Measurements from ENCODE around the gene FMNL3. TPM values are rescaled to one million over a fixed set of nuclear protein-coding genes. Genes with fewer than 3 reads are reported as not detected.
"Not testable (repeated sequence)": the region's sequence is repeated elsewhere in the genome, so short reads cannot be mapped to it uniquely, and the experiment has no call there.

The FMNL3 gene, protein sequence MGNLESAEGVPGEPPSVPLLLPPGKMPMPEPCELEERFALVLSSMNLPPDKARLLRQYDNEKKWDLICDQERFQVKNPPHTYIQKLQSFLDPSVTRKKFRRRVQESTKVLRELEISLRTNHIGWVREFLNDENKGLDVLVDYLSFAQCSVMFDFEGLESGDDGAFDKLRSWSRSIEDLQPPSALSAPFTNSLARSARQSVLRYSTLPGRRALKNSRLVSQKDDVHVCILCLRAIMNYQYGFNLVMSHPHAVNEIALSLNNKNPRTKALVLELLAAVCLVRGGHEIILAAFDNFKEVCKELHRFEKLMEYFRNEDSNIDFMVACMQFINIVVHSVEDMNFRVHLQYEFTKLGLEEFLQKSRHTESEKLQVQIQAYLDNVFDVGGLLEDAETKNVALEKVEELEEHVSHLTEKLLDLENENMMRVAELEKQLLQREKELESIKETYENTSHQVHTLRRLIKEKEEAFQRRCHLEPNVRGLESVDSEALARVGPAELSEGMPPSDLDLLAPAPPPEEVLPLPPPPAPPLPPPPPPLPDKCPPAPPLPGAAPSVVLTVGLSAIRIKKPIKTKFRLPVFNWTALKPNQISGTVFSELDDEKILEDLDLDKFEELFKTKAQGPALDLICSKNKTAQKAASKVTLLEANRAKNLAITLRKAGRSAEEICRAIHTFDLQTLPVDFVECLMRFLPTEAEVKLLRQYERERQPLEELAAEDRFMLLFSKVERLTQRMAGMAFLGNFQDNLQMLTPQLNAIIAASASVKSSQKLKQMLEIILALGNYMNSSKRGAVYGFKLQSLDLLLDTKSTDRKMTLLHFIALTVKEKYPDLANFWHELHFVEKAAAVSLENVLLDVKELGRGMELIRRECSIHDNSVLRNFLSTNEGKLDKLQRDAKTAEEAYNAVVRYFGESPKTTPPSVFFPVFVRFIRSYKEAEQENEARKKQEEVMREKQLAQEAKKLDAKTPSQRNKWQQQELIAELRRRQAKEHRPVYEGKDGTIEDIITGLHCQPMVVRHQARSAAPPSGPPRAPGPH
- 10 to 100 TPM; 16.6 to 27.9 TPM for total RNA-seq
- long read RNA-seq, donor 1, partial matches to known transcripts = 1 of 6 reads
- long read RNA-seq, donor 1, other reads (novel, unspliced or antisense) = 5 of 6 reads
- long read RNA-seq, donor 2, partial matches to known transcripts = 2 of 5 reads
- long read RNA-seq, donor 2, other reads (novel, unspliced or antisense) = 3 of 5 reads

- intact Hi-C loops (cut with DNase I) = loop anchor here (1.0 to 2.0 kb wide), 2 partner anchors 62 to 63 kb away; no protein-coding TSS in a partner anchor
- DNase-seq (ENCODE audit: low spot score) = peak; percentile 100
These were observed at the start of gene FMNL3 for GRCh38 chr12:49707128-49707811. TSS of gene FMNL3 (minus strand) at chr12:49707405. CDS start at chr12:49707180, 225 bp downstream.

GRCh38 chr12:49750996-49751393, 43.8 kb upstream of the FMNL3 start:
- intact Hi-C loops (cut with DNase I) = no loop called here
- DNase-seq (ENCODE audit: low spot score) = no peak

GRCh38 chr12:49750027-49750995, 43.1 kb upstream of the FMNL3 start:
- intact Hi-C loops (cut with DNase I) = no loop called here
- peak; percentile 42 for DNase-seq (ENCODE audit: low spot score)

DNA sequence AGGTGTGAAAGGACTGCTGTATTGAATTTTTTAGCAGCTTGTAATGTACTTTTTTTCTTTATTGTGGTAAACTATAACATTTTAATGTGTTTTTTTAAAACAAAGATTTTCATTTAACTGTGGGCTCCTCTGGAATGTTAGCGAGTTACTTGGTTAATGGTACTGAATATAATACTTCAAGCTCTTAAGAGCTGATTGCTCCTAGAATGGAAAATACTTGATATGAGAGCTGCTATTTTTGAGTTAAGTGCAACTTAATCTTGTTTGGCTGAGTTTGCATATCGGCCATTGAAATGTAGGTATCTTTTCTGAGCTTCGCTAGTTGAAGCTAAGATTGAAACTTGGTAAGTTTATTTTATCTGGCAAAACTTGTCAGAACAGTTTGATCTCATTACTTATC, 41.6 kb upstream of the FMNL3 start:
- no peak for DNase-seq (ENCODE audit: low spot score)
- intact Hi-C loops (cut with DNase I) = no loop called here

DNA sequence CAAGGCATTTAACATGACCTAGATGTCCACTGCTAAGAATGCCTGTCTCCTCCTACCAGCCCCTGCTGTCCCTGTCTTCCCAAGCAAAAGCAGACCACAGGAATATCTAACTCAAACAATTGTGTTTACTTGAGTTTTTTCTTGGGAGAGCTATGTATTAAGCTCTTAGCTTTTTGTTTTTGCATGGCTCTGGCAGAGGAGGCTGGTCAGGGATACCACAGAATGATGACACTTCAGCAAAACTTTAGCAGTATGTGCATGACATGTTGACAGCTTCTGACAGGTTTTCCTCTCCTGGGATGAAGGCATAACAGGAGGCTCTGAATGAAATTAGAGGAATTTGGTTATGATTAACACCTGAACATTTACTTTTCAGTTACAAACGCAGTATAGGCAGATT, 41.1 kb upstream of the FMNL3 start:
- intact Hi-C loops (cut with DNase I) = no loop called here
- no peak for DNase-seq (ENCODE audit: low spot score)

GRCh38 chr12:49744363-49744885, 37.2 kb upstream of the FMNL3 start:
- intact Hi-C loops (cut with DNase I) = no loop called here
- DNase-seq (ENCODE audit: low spot score) = no peak

GRCh38 chr12:49741882-49742620, 34.8 kb upstream of the FMNL3 start:
- intact Hi-C loops (cut with DNase I) = no loop called here
- peak; percentile 97 for DNase-seq (ENCODE audit: low spot score)

DNA sequence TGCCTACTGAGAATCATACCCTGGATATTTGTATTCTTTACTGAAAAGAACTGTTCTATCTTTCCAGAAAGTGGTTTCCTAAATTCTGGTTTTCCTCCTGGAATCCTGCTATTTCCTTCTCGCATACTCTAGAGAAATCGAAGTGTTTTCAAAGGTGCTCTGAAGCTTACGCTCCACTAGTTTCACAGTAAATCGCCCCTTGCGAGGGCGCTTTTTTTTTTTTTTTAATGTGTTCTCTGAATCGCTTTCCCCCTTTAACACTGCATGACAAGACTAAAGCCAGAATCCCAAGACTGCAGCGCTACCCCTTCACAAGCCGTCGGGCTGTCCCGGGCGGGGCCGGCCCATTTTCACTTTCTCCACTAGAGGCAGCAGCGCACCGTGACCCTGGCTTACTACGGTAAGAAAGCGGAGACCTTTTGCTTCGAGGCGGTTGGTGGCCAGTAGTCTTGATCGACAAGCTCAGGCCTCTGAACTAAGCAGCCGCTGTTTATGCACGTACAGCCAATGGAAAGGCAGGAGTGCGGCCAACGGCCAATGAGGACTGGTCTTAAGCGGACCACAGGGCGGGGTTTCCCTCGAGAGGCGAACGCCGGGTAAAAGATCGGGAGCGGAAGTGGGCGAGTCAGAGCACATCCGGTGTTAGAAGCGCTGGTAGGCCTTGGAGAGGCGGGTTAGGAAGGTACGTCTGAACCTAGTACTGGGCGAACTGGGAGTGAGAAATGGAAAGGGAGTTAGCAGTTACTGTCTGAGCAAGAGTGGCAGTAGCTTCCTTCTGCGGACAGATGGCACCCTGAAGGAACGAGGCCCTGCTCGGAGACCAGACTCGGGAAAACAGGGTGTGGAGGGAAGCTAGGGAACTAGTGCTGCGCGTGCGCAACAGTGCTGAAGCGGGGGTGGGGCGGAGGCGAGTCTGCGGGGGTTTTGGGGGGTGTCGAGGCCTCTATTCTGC, 34.0 kb upstream of the FMNL3 start, which contains the start of gene TMBIM6:
Gene TMBIM6 (plus strand): TSS at position 628 of the 952 bp plus-strand sequence. CDS start 10,937 bp downstream, outside the sequence.
- intact Hi-C loops (cut with DNase I) = no loop called here
- DNase-seq (ENCODE audit: low spot score) = peak; percentile 100

- intact Hi-C loops (cut with DNase I); DNase-seq (ENCODE audit: low spot score): not testable (repeated sequence)
These were observed 33.1 kb upstream of the FMNL3 start for GRCh38 chr12:49740277-49740676.

DNA sequence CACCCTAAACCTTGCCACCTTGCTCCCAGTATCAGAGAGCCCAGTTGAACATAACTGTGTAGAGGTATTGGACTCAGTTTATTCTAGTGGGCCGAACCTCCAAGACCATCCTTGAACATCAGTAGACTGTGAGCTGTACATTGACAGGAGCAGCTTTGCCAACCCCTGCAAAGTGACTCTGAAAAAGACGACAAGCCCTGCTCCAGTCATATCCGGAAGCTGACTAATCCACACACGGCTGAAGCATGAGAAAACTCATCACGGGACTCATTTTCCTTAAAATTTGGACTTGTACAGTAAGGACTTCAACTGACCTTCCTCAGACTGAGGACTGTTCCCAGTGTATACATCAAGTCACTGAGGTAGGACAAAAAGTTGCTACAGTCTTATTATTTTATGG, 31.5 kb upstream of the FMNL3 start:
- intact Hi-C loops (cut with DNase I); DNase-seq (ENCODE audit: low spot score): not testable (repeated sequence)

DNA sequence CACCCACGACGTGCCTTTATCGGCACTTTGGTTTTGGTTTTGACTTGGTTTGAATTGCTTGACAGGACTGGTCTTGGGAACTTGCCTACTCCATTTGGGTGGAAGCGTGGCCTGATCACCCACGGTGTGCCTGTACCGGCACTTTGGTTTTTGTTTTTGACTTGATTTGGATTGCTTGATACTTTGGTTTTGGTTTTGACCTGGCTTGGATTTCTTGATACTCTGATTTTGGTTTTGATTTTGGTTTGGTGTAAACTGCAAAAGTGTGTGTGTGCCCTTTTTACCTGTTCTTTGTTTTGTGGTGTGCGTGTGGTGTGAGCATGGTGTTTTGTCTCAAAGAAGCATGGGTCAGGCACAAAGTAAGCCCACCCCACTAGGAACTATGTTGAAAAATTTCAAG, 27.7 kb upstream of the FMNL3 start:
- intact Hi-C loops (cut with DNase I); DNase-seq (ENCODE audit: low spot score): not testable (repeated sequence)

GRCh38 chr12:49733219-49734017, 26.2 kb upstream of the FMNL3 start:
- DNase-seq (ENCODE audit: low spot score) = no peak
- intact Hi-C loops (cut with DNase I) = no loop called here

DNA sequence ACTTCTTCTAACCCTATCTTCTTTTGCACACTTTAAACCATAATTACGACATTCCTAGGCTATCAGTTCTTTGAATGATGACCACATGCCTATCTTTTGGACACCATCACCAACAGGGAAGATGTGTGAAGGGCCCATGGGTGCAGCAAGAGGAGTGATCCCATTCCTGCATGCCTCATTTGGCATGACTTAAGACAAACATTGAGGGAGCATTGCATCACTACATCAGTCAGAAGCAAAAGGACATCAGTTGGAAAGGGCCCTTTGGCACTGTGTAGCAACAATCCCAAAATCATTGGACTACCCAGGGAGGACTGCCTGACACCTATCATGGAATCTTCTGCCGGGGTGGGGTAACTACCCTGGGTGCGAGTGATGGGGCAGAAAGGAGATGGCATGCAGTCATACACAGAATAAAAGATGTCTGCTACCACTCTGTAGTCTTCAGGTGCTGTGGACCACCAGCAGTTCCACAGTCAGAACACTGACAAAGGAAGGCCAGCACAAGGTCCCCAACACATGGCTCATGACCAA, 23.4 kb upstream of the FMNL3 start:
- DNase-seq (ENCODE audit: low spot score) = no peak
- intact Hi-C loops (cut with DNase I) = no loop called here

GRCh38 chr12:49730050-49730449, 22.8 kb upstream of the FMNL3 start:
- intact Hi-C loops (cut with DNase I) = no loop called here

DNA sequence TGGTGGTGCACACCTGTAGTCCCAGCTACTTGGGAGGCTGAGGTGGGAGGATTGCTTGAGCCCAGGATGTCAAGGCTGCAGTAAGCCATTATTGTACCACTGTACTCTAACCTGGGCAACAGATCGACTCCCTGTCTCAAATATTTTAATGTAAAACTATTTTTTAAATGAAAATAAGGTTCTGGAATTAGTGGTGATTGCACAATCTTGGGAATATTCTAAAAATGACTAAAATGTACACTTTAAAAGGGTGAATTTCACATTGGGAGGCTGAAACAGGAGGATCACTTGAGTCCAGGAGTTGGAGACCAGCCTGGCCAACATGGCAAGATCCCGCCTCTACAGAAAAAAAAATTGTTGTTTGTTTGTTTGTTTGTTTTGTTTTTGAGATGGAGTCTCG, 21.2 kb upstream of the FMNL3 start:
- DNase-seq (ENCODE audit: low spot score) = no peak
- intact Hi-C loops (cut with DNase I) = no loop called here

More at GRCh38 chr12:49730050-49730449, 22.8 kb upstream of the FMNL3 start:
- no peak for DNase-seq (ENCODE audit: low spot score)
